ENCODE measurements around the gene RAE1. TPM values are rescaled to one million over a fixed set of nuclear protein-coding genes. Genes with fewer than 3 reads are reported as not detected.

RAE1 gene
- total and polyA plus RNA-seq, 2 experiments from 2014 or later, result 35.8 to 43.3 TPM

GRCh38 chr20:57398901-57399535, 48.0 kb downstream of the RAE1 start:
- Histone ChIP-seq H3K79me2 (no peaks in the 10 kb centered on the region), H3K36me3 (replicated peaks; ENCODE audit: insufficient read depth, low read depth) (no peaks in the 10 kb centered on the region), H2AFZ (no peak overlapping the region), H3K9me2 (replicated peaks; ENCODE audit: insufficient read depth) (no peaks in the 10 kb centered on the region), H3K9me3 (ENCODE audit: low read depth) (no peaks in the 10 kb centered on the region), H3K4me3 (no peak overlapping the region), H3K27ac (no peak overlapping the region), H3K4me2 (no peak overlapping the region), H3K27me3 (no peaks in the 10 kb centered on the region), H4K20me1 (ENCODE audit: insufficient read depth, poor library complexity, severe bottlenecking) (no peaks in the 10 kb centered on the region), H3K4me1 (ENCODE audit: insufficient read depth) (no peaks in the 10 kb centered on the region)
- no peak for DNase-seq (ENCODE audit: low spot score)
- WGBS (ENCODE audit: low lambda C conversion rate, missing lambda C conversion rate), result 91% methylated on average over 13 of the region's 13 CpGs
- TF ChIP-seq EZH2phosphoT487 (IDR thresholded peaks at IDR 0.05; ENCODE audit: low read depth, severe bottlenecking, unreplicated experiment) (no peak), CTCF (IDR thresholded peaks at IDR 0.05; ENCODE audit: poor library complexity) (no peak), EZH2 (IDR thresholded peaks at IDR 0.05; ENCODE audit: borderline replicate concordance) (no peak)

DNA sequence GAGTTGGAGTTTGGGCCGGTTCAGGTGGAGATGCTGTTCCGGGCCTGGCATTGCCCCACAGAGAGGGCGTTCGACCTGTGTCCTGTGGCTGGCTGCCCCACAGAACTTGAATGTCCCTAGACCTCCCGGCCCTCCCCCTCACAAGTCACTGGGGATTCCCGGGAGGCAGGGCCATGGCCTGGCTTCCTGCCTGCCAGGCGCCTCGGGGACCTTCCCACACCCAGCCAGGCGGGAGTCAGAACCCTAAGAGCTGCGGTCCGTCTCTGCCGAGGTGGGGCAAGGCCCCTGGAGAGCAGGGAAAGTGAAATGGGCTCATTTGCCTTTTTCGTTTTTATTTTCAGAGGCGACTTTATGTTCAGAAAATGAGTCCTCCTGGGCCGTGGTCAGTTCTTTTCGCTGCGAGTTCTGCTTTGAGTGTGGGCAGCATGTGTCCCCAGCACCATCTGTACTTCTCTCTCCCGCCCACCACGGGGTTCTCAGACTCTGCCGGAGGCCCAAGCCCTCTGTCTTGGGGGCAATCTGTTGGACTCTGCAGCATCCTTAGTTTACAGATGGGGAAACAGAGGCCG, 48.6 kb downstream of the RAE1 start:
- Histone ChIP-seq H4K20me1 (ENCODE audit: insufficient read depth, poor library complexity, severe bottlenecking) (no peaks in the 10 kb centered on the region), H3K4me1 (ENCODE audit: insufficient read depth) (no peaks in the 10 kb centered on the region), H3K4me3 (no peak overlapping the region), H3K36me3 (replicated peaks; ENCODE audit: insufficient read depth, low read depth) (no peaks in the 10 kb centered on the region), H3K9me3 (ENCODE audit: low read depth) (no peaks in the 10 kb centered on the region), H3K27me3 (no peaks in the 10 kb centered on the region), H3K4me2 (no peak overlapping the region), H3K27ac (no peak overlapping the region), H3K79me2 (no peaks in the 10 kb centered on the region), H2AFZ (no peak overlapping the region), H3K9me2 (replicated peaks; ENCODE audit: insufficient read depth) (no peaks in the 10 kb centered on the region)
- WGBS (ENCODE audit: low lambda C conversion rate, missing lambda C conversion rate), result 90% methylated on average over 21 of the region's 21 CpGs
- TF ChIP-seq CTCF (IDR thresholded peaks at IDR 0.05; ENCODE audit: poor library complexity), result no peak
- DNase-seq (ENCODE audit: low spot score), result no peak

DNA sequence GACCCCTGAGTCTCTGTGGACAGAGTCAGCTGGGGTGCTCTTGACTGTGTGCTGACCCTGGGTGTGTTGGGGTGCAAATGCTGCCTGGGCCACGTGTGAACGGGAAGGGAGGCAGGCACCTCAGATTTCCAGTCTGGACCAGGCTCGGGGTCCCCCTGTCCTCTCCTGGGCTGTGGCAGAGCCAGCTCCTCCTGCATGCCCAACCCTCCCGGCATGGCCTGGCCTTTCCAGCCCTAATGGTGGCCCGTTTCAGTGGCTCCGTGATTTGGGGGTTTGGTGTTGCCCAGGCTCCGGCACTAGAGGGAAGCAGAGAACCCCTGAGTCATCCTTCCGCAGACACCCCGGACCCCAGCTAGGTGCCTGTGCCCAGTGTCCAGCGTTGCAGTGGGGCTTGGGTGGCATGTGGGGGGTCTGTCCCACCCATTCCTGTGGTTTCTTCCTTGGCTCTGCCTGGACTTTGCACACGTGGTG, 49.2 kb downstream of the RAE1 start:
- H3K36me3 ChIP-seq (replicated peaks; ENCODE audit: insufficient read depth, low read depth), result no peaks in the 10 kb centered on the region
- H2AFZ ChIP-seq, result no peak overlapping the region
- no peak overlapping the region for H3K4me3 ChIP-seq
- H3K9me3 ChIP-seq (ENCODE audit: low read depth), result no peaks in the 10 kb centered on the region
- no peaks in the 10 kb centered on the region for H3K79me2 ChIP-seq
- H4K20me1 ChIP-seq (ENCODE audit: insufficient read depth, poor library complexity, severe bottlenecking), result no peaks in the 10 kb centered on the region
- no peak overlapping the region for H3K27ac ChIP-seq
- no peaks in the 10 kb centered on the region for H3K27me3 ChIP-seq
- DNase-seq (ENCODE audit: low spot score), result no peak
- no peaks in the 10 kb centered on the region for H3K4me1 ChIP-seq (ENCODE audit: insufficient read depth)
- TF ChIP-seq EZH2phosphoT487 (IDR thresholded peaks at IDR 0.05; ENCODE audit: low read depth, severe bottlenecking, unreplicated experiment), result no peak
- no peak for TF ChIP-seq EZH2 (IDR thresholded peaks at IDR 0.05; ENCODE audit: borderline replicate concordance)
- no peak for TF ChIP-seq CTCF (IDR thresholded peaks at IDR 0.05; ENCODE audit: poor library complexity)
- H3K4me2 ChIP-seq, result no peak overlapping the region
- H3K9me2 ChIP-seq (replicated peaks; ENCODE audit: insufficient read depth), result no peaks in the 10 kb centered on the region
- WGBS (ENCODE audit: low lambda C conversion rate, missing lambda C conversion rate), result 81% methylated on average over 11 of the region's 11 CpGs
